Neural cell (in vitro differentiated cells): Measurements from ENCODE around the gene PLEKHH3.
A peak's percentile ranks its signal among the peaks of the same experiment; 100 is the strongest.

ENCODE experiments used
- EP300 ChIP-seq: fragments of 450-650 bp; conservative IDR thresholded peaks from 2 replicates; pipeline ENCODE4 v1.6.1; 2014; ENCODE audit warnings: antibody characterized with exemption, mild to moderate bottlenecking, moderate library complexity; ENCODE audit not compliant: poor library complexity, severe bottlenecking
- POLR2AphosphoS5 ChIP-seq: IDR thresholded peaks from 2 replicates; pipeline ENCODE4 v1.6.1; 2012
- TAF1 ChIP-seq: IDR thresholded peaks from 2 replicates; pipeline ENCODE4 v1.6.1; 2012; ENCODE audit warnings: low read depth
- TF ChIP-seq, protein P1 (sequence below): fragments of 450-650 bp; IDR thresholded peaks from 2 replicates; pipeline ENCODE4 v1.5.1; 2014; ENCODE audit warnings: antibody characterized with exemption, mild to moderate bottlenecking, moderate library complexity; ENCODE audit not compliant: poor library complexity, severe bottlenecking
- TF ChIP-seq, protein P2 (sequence below): IDR thresholded peaks from 2 replicates; pipeline ENCODE4 v1.6.1; 2012; ENCODE audit warnings: borderline replicate concordance

GRCh38 chr17:42659079-42659931 lies 17.5 kb downstream of the PLEKHH3 start, which contains the start of gene TUBG2:
- TF ChIP-seq, protein P1, sequence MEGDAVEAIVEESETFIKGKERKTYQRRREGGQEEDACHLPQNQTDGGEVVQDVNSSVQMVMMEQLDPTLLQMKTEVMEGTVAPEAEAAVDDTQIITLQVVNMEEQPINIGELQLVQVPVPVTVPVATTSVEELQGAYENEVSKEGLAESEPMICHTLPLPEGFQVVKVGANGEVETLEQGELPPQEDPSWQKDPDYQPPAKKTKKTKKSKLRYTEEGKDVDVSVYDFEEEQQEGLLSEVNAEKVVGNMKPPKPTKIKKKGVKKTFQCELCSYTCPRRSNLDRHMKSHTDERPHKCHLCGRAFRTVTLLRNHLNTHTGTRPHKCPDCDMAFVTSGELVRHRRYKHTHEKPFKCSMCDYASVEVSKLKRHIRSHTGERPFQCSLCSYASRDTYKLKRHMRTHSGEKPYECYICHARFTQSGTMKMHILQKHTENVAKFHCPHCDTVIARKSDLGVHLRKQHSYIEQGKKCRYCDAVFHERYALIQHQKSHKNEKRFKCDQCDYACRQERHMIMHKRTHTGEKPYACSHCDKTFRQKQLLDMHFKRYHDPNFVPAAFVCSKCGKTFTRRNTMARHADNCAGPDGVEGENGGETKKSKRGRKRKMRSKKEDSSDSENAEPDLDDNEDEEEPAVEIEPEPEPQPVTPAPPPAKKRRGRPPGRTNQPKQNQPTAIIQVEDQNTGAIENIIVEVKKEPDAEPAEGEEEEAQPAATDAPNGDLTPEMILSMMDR: no peak
- TF ChIP-seq POLR2AphosphoS5 (peak; percentile 88), TAF1 (peak; percentile 84), EP300 (no peak)
- TF ChIP-seq, protein P2, sequence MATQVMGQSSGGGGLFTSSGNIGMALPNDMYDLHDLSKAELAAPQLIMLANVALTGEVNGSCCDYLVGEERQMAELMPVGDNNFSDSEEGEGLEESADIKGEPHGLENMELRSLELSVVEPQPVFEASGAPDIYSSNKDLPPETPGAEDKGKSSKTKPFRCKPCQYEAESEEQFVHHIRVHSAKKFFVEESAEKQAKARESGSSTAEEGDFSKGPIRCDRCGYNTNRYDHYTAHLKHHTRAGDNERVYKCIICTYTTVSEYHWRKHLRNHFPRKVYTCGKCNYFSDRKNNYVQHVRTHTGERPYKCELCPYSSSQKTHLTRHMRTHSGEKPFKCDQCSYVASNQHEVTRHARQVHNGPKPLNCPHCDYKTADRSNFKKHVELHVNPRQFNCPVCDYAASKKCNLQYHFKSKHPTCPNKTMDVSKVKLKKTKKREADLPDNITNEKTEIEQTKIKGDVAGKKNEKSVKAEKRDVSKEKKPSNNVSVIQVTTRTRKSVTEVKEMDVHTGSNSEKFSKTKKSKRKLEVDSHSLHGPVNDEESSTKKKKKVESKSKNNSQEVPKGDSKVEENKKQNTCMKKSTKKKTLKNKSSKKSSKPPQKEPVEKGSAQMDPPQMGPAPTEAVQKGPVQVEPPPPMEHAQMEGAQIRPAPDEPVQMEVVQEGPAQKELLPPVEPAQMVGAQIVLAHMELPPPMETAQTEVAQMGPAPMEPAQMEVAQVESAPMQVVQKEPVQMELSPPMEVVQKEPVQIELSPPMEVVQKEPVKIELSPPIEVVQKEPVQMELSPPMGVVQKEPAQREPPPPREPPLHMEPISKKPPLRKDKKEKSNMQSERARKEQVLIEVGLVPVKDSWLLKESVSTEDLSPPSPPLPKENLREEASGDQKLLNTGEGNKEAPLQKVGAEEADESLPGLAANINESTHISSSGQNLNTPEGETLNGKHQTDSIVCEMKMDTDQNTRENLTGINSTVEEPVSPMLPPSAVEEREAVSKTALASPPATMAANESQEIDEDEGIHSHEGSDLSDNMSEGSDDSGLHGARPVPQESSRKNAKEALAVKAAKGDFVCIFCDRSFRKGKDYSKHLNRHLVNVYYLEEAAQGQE: peak; percentile 88
